ENCODE measurements around the gene RPL29. TPM values are rescaled to one million over a fixed set of nuclear protein-coding genes. Genes with fewer than 3 reads are reported as not detected.
"Not testable (repeated sequence)": the region's sequence is repeated elsewhere in the genome, so short reads cannot be mapped to it uniquely, and the experiment has no call there.

Gene RPL29
- 1,149 TPM for polyA plus RNA-seq (2013, experiment 1 of 2; ENCODE audit: insufficient read length)
- 1,134 TPM for polyA plus RNA-seq (2013, experiment 2 of 2; ENCODE audit: insufficient read length)

DNA sequence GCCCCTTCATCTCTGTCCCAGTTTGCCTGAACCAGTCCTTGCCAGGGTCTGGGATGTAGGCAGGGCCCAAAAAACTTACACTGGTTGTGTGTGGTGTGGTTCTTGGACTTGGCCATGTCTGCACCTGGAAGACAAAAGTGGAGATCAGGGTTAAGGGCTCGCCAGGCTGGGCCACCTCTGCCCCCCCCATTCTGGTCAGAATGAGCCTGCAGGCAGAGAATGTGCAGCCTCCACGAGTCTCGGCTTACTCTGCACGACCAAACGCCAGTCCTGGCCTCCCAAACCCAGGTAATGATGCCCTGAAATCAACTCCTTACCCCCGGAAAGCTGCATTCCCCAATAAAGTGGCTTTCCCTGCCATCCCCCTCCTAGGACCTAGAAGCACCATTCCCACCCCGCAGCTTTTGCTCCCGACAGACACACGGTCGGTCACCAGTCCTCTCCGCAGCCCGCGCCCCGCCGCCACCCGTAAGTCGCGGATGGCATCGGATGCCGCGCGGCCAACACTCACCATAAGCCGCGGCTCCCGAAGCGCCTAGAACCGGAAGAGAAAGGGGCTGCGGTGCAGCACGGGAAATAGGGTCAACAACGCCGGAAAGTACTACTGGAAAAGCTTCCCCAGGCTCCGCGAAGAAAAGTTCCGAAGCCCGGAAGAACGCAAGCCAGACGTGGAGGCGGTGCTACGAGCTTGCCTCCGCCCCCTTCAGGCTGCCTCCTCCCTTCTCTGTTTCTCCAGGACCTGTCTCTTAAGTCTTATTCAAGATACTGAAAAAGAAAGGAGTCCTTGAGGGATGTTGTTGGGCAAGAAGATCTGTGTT, at the start of gene RPL29:
Gene RPL29 (minus strand): TSS at position 550 of the 818 bp plus-strand sequence. CDS start 434 bp downstream, at position 116.
- DNase-seq: peak; percentile 95

DNA sequence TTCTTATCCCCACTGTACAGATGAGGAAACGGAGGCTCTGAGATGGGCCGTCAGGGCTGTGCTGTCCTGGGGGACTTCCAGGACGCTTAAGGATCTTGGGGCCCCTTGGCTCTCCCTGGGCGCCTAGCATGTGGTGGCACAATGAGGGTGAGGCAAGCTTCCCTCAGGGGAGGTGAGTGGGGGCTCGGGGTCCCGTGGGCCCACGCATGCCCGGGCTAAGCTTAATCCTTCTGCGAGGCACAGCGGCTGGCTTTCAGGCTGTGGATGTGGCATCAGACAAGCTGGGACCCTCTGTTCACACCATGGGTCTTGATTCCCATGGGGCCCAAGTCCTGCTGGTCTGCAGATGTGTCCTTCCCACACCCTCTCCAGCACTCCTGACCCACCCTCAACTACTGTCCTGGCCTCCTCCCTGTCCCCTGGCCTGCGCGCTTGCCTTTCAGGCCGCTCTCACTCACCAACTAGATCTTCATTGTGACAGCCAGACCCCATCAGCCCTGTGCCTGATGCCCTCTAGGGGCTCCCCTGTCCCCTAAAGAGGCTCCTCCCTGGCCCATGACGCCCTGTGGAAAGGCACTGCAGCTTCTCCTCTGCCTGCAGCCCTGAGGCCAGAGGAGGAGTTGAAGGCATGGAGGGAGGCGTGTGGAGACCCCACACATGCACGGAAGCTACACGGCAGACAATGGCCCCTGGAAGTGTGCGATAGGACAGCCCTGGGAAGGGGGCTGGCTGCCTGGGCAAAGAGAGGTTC, 49.3 kb upstream of the RPL29 start:
- DNase-seq: peak; percentile 34

DNA sequence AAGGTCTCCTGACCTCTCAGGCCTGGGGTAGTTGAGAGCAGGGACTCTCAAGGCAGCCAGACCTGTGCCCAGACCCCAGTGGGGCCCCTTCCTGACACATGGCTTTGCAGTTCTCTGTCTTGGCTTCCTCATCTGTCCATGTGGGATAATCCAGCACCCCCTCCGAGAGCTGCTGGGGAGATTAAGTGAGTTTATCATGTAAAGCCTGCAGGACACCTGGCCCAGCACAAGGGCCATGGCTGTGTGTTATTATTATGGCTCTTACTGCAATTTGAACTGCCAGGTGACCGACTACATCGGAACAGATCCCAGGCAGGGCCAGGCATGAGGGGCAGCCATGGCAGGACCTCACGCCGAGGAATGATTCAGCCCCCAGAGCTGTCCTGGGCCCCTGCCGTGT, 48.1 kb upstream of the RPL29 start:
- DNase-seq: no peak

DNA sequence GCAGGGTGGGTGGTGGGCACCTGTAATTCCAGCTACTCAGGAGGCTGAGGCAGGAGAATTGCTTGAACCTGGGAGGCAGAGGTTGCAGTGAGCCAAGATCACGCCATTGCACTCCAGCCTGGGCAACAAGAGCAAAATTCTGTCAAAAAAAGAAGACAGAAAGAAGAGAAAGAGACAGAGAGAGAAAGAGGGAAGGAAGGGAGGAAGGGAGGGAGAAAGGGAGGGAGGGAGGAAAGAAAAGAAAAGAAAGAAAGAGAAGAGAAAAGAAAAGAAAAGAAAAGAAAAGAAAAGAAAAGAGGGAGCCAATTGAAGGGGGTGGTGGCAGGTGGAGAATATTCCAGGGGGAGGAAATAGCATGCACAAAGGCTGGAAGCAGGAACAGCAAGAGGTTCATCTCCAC, 47.3 kb upstream of the RPL29 start:
- not testable (repeated sequence) for DNase-seq

DNA sequence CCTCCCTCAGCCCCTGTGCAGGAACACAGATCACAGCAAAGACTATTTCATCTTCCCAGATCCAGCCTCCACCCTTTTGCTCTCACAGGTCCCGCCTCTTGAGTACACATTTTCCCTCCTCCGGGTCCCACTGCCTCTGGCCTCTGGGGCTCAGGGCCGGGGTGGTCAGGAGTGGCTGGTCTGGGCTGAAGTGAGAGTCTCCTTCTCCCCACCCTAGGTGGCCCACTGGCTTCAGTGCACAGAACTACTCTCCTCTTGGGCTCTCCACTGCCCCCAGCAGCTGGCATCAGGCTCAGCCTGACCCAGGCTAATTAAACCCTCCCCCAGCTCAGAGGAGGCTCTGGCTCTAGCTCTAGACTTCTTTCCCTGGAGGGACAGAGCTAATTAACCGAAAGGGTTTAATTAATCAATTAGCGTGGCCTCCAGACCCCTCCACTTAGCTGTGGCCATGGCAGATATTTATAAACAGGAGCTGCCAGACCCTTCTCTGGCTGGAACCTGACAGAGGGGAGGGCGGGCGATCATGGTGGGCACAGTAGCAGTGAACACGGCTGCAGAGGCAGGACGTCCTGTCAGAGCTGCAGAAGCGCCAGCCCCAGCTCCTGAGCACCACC, 45.5 kb upstream of the RPL29 start:
- no peak for DNase-seq

DNA sequence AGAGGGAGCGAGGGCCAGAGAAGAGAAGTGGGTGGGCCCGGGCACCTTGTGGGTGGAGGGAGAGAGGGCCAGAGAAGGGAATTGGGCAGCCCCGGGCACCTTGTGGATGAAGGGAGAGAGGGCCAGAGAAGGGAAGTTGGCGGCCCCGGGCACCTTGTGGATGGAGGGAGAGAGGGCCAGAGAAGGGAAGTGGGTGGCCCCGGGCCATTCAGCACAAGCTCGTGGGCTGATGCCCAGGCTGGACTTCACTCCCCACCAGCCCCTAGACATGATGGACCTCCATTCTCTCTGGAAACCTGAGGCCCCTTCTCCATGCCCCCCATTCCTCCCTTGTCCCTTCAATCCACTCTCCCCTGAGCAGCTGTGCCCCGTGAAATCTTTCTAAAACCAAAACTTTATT, 44.9 kb upstream of the RPL29 start:
- DNase-seq: no peak

DNA sequence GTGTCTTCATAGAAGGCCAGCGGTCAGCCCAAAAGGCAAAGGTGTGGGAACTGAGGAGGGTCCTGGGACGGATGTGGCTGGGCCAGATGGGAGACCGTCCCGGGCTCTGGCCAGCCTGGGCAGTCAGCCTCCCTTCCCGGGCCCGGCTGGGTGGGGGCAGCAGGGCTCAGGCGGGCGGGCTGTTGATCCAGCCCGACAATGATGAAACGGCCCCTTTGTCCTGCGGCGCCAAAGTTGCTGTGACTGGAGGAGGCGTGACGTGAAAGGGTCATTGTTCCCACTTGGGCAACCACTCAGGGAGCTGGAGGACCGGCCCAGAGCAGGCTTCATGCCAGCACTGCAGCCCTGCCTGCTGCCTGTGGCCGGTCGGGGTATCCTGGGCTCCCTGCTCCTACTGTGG, 44.2 kb upstream of the RPL29 start:
- DNase-seq: no peak

DNA sequence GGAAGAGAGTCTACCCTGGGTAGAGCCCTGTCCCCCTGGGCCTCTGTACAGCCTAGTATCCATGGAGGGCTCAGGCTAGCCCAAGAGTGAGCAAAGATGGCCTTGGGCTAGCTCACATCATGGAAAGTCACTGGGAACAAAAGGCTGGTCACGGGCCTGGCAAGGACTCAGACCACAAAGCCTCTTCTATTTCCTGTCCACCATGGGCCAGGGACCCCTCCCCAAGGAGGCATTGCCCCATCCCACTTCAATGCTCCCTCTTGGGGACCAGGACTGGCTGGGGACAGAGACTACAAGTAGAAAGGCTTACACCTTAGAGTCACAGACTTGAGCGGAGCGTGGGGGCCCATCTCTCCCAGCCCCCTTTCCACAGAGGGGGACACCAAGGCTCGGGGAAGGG, 43.7 kb upstream of the RPL29 start:
- DNase-seq: no peak

DNA sequence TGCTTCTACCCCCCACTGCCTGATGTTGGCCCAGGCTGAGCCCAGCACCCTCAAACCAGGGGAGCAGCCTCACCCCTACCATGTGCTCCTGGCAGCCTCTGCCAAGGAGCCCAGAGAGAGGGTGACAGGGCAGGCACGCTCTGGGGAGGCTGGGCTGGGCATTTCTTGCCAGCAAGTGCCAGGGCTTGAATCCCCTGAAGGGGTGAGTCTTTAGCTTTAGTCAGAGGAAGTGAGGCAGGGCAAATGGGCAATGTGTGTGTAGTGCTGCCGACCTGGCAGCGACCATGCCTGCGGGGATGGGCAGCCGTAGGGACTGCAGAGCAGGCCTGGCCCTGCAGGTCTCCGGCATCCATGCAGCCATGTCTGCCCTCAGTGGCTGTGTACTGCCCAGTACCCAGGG, 42.5 kb upstream of the RPL29 start:
- no peak for DNase-seq

DNA sequence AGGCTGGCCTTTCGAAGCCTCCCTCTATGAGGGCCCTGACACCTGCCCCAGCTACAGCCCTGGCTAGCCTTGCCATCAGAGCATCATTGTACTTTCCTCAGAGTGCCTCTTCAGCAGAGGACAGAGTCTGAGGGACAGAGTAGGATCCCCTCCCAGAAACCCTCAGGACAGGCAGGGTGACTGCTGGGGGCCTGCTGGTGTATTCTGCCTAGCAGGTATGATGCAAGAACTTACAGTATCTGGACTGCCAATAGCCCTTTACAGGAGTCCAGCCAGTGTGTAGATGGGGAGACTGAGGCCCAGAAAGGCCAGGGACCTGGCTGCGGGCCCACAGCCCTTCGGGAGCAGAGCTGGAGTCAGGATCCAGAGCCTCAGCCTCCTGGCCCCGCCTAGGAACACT, 41.6 kb upstream of the RPL29 start:
- DNase-seq: no peak

DNA sequence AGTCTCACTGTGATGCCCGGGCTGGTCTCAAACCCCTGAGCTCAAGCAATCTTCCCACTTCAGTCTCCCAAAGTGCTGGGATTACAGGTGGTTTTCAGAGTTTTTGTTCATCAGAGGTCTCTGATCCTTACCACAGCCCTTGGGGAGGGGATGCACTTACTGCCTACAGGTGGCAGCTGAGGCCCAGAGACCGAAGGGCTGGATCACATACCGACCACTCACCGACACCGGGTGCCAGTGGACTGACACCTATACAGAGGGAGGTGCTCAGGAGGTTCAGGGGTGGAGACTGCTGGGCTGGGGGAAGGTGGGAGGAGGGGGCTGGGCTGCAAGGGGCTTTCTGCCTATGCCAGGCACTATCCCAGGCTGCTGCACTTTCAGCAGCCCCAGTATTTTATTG, 41.1 kb upstream of the RPL29 start:
- DNase-seq: no peak

DNA sequence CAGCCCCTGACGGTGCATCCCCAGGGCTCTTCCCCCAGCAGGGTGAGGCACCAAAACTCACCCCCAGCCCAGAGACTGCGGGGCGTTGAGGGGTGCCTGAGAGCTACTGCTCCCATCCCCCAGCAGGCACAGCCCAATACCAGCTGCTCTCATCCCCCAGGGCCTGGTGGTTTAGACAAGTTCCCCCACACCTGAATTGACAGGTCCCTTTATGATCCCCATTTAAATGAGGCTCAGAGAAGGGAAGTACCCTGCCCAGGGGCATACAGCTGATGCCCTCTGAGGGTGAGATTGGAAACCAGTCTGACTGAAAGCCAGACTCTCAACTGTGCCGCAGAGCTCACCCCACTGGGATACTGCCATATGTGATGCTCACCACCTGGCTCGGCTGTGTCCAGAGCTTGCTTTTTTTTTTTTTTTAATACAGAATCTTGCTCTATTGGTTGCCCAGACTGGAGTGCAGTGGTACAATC, 40.6 kb upstream of the RPL29 start:
- no peak for DNase-seq

DNA sequence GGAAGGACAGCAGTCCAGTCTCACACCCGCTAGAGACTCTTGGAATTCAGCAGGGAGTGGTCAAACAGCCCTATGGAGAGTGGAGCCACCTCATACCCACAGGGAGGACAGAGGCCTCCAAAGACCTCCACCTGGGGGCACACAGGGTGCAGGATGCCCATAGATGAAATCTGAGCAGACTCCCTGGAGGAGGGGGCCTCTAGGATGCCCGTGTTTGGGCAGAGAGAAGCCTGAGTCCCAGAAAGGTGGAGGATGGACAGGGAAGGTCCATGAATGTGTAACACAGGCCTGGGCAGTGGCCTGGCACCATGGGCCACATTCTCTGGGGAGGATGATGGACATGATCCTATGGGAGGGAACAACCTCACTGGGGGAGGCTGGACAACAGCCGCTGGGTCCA, 39.0 kb upstream of the RPL29 start:
- no peak for DNase-seq

DNA sequence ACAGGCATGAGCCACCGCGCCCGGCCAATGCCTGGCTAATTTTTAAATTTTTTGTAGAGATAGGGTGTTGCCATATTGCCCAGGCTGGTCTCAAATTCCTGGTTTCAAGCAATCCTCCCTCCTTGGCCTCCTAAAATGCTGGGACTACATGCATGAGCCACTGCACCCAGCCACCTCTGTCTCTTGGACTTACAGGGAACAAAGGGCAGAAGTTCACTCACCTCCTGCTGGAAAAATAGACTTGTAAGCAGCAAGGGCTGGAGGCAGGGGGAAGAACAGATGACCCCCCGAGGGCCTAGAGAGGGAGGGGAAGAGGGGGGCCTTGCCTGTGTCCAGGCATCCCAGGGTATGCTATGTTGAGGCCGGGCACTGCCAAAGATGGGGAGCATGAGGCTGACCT, 38.5 kb upstream of the RPL29 start:
- DNase-seq: no peak

DNA sequence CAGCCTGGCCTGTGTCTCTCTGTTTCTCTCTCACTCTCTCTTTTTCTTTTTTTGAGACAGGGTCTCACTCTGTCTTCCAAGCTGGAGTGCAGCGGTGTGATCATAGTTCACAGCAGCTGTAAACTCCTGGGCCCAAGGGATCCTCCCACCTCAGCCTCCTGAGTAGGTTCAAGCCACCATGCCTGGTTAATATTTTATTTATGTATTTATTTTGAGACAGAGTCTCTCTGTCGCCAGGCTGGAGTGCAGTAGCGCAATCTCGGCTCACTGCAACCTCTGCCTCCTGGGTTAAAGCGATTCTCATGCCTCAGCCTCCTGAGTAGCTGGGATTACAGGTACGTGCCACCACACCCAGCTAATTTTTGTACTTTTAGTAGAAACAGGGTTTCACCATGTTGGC, 38.1 kb upstream of the RPL29 start:
- DNase-seq: not testable (repeated sequence)

DNA sequence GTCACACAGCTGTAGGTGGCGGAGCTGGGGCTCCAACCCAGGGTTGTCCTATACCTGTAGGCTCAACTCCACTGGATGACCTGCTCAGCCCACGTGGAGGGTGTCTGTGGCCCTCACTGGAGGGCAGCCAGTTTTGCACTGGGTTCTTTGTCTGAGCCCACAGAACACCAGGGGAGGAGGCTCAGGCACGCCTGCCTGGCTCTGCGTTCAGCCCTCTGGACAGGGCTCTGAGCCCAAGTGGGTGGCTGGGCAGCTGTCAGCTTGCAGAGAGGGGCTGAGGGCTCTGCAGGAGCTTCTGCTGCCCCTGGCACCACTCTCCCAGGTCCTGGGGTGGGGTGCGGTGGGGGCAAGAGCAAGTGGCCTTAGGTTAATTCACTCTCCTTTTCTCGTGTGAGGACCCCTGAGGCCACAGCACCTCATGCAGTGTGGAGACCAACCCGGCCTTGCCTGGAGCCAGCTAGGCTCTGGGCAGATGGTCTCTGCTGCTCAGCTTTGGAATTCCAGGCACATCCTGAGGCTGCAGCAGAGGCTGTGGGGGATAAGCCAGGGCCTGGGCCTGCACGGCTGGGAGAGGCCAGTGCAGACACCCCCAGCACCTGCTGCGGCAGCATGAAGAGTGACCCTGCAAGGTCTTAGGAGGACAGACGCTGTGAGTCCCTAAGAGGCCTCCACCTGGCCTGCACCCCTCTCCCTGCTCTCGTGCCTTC, 37.2 kb upstream of the RPL29 start:
- no peak for DNase-seq

DNA sequence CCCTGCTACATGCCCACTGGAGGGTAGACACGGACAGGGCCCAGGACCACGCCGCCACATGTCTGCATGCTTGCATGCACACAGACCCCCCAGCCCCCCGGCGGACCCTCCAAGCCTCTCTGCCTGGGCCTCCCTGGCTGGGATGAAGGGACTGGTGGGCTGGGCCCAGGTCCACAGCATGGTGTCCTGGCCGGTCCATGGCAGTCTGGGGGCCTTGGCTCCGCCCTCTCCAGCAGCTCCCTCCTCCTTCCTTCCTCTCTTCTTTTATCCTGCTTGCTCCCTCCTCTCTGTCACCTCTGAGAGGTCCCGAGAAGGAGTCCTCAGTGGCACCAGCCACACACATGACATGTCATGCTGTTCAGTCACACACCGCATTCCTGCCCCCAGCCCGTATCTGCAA, 36.2 kb upstream of the RPL29 start:
- DNase-seq: no peak

DNA sequence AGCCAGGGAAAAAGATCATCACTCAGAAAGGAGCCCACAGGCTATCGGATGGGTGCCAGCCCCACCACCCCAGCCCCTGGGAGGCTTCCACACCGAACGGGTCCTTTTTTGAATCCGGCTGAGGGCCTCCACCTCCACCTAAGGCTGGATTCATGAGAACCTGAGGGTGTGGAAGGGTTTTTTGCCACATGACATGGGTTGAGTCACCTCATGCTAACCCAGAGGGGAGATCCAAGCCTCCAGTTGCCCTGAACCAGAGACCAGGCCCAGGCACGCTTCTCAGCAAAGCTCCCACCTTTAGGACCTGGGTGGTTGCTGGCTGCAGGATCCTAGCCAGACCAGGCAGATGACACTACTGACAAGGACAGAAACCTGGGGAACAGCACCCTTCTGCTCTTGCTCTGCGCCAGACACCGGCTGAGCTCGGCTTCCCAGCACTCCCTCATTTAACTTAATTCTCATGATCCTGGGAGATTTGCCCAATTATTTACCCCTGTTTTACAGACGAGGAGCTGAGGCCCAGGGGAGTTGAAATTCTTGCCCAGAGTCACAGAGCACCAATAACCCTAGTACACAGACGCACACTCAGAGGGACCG, 35.1 kb upstream of the RPL29 start:
- DNase-seq: no peak

DNA sequence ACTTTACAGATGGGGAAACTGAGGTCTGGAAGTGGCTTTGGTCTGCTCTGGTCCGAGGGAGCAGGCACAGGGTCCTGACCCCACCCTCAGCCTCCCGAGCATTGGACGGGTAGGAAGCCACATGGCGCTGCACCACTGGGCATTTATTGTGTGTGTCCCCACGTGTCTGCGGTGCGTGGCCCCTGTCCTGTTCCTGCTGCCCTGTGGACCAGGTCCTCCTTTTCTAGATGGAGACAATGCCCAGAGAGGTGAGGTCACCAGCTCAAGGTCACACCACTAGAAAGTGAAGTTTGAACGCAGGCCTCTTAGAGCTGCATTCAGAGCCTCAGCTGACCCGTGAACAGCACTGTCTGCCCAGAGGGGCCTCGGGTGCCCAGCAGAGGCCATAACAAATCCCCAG, 33.8 kb upstream of the RPL29 start:
- DNase-seq: no peak

DNA sequence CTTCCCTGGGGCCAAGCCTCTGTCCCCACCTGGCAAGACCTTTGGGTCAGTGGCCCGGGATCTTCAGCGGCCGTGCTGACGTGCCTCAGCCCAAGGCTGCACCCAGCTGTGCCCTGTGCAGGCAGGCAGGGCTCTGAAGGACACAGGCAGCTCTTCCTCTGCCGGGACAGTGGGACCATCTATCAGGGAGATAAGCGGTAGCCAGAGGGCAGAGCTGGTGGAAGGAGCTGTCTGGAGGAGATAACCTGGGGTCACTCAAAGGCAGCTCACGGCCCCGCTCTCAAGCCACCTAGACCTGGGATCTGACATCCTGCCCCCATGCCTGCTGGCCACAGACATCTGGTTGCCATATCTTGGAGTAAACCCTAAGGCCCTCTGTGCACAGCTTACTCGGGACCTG, 33.4 kb upstream of the RPL29 start:
- no peak for DNase-seq

DNA sequence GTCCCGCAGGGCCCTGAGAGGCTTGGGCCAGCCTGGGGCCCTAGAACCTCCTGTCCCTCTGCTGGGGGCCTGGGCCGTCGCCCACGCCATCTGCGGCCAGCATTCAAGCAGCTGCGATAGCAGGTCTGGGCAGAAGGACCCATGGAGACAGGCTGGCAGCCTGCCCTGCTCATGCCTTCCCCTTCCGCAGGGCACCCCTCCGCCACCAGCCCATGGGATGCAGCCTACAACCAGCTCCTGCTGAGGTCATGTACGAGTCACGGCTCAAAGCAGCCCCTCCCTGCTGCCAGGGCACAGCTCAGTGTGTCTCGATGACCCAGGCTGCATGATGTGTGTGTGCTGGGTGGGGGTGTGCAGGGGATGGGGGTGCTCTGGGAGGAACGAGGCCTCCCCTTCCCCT, 32.9 kb upstream of the RPL29 start:
- peak; percentile 55 for DNase-seq

DNA sequence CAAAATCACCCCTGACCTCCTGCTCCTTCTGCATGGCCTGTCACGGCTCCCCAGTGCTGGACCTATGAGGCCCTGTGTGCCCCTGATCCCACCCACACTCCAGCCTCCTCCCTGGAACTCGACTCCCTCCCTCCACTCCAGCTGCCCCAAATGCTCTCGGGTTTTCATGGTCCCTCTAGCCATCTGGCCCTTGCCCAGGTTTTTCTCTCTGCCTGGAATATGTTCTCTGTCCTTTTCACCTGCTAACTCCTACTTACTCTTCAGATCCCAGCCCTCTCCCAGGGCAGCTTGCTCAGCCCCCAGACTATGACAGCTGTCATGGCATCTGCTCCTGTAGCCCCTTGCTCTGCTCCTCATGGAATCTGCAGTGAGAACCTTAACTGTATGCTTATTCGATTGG, 30.3 kb upstream of the RPL29 start:
- no peak for DNase-seq
